Hematopoietic multipotent progenitor cell treated with erythropoietin and hydrocortisone succinate and interleukin-3 and kit ligand, for 6 days (in vitro differentiated cells): Measurements from ENCODE around the gene KHDRBS1.
"Not testable (repeated sequence)": the region's sequence is repeated elsewhere in the genome, so short reads cannot be mapped to it uniquely, and the experiment has no call there.

ENCODE experiments used
- DNase-seq: peaks from one replicate; pipeline ENCODE4 v3.0.0-alpha.2; 2015

Gene KHDRBS1

GRCh38 chr1:32014199-32014947 is 705 bp downstream of the KHDRBS1 start:
- peak; percentile 55 for DNase-seq

GRCh38 chr1:32014948-32015273 is 1.2 kb downstream of the KHDRBS1 start:
- DNase-seq = peak; percentile 47

GRCh38 chr1:32020339-32020738 is 6.7 kb downstream of the KHDRBS1 start:
- peak; percentile 52 for DNase-seq

- not testable (repeated sequence) for DNase-seq
Observed at GRCh38 chr1:32021574-32022018, 7.9 kb downstream of the KHDRBS1 start.

- DNase-seq = no peak
Observed at GRCh38 chr1:32023351-32023750, 9.7 kb downstream of the KHDRBS1 start.

GRCh38 chr1:32025515-32025914 is 11.8 kb downstream of the KHDRBS1 start:
- DNase-seq = no peak

- DNase-seq = no peak
Observed at GRCh38 chr1:32028746-32029145, 15.1 kb downstream of the KHDRBS1 start.

GRCh38 chr1:32031578-32032274 is 18.1 kb downstream of the KHDRBS1 start:
- no peak for DNase-seq

- no peak for DNase-seq
Observed at GRCh38 chr1:32032275-32032615, 18.6 kb downstream of the KHDRBS1 start.

GRCh38 chr1:32035119-32035518 is 21.5 kb downstream of the KHDRBS1 start:
- no peak for DNase-seq

- no peak for DNase-seq
Observed at GRCh38 chr1:32040711-32041110, 27.0 kb downstream of the KHDRBS1 start.

- DNase-seq = no peak
Observed at GRCh38 chr1:32042330-32042729, 28.7 kb downstream of the KHDRBS1 start.

GRCh38 chr1:32044234-32044633 is 30.6 kb downstream of the KHDRBS1 start:
- DNase-seq = no peak

GRCh38 chr1:32045772-32046171 is 32.1 kb downstream of the KHDRBS1 start:
- DNase-seq = no peak

- no peak for DNase-seq
Observed at GRCh38 chr1:32047701-32048100, 34.0 kb downstream of the KHDRBS1 start.

GRCh38 chr1:32048440-32048839 is 34.8 kb downstream of the KHDRBS1 start:
- DNase-seq = no peak

- no peak for DNase-seq
Observed at GRCh38 chr1:32051706-32052105, 38.0 kb downstream of the KHDRBS1 start.

GRCh38 chr1:32052887-32053286 is 39.2 kb downstream of the KHDRBS1 start:
- no peak for DNase-seq

GRCh38 chr1:32055416-32055815 is 41.7 kb downstream of the KHDRBS1 start:
- no peak for DNase-seq

GRCh38 chr1:32056598-32056997 is 42.9 kb downstream of the KHDRBS1 start:
- DNase-seq = no peak

- DNase-seq = no peak
Observed at GRCh38 chr1:32060914-32061313, 47.2 kb downstream of the KHDRBS1 start.

GRCh38 chr1:32062867-32063230 is 49.2 kb downstream of the KHDRBS1 start:
- no peak for DNase-seq

GRCh38 chr1:32063261-32063681 is 49.6 kb downstream of the KHDRBS1 start:
- DNase-seq = peak; percentile 72

- not testable (repeated sequence) for DNase-seq
Observed at GRCh38 chr1:32065613-32066488, 52.2 kb downstream of the KHDRBS1 start.
